ENCODE data around the gene TDRD6.

DNA sequence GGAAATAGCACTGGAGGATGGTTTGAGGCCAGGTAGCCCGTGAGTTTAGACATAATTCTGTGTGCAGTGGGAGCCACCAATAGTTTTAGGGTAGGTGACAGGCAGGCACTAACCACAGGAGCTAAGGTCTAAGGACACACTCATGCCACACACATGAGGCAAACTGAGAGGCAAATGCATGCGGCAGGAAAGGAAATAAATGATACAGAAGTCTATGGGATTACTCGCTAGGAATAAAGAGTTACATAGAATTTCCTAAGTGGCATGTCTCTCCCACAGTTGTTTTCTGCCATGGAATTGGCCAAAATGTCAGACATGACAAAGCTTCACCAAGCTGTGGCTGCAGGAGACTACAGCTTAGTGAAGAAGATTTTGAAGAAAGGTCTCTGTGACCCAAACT, 64.0 kb downstream of the TDRD6 start:
- TF ChIP-seq, protein P1, sequence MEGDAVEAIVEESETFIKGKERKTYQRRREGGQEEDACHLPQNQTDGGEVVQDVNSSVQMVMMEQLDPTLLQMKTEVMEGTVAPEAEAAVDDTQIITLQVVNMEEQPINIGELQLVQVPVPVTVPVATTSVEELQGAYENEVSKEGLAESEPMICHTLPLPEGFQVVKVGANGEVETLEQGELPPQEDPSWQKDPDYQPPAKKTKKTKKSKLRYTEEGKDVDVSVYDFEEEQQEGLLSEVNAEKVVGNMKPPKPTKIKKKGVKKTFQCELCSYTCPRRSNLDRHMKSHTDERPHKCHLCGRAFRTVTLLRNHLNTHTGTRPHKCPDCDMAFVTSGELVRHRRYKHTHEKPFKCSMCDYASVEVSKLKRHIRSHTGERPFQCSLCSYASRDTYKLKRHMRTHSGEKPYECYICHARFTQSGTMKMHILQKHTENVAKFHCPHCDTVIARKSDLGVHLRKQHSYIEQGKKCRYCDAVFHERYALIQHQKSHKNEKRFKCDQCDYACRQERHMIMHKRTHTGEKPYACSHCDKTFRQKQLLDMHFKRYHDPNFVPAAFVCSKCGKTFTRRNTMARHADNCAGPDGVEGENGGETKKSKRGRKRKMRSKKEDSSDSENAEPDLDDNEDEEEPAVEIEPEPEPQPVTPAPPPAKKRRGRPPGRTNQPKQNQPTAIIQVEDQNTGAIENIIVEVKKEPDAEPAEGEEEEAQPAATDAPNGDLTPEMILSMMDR (IDR thresholded peaks at IDR 0.05), result no peak
- no peak for TF ChIP-seq POLR2A (IDR thresholded peaks at IDR 0.05)

Data from testis (tissue), 2 donors.